ENCODE results near the gene LYAR.

Gene LYAR, protein sequence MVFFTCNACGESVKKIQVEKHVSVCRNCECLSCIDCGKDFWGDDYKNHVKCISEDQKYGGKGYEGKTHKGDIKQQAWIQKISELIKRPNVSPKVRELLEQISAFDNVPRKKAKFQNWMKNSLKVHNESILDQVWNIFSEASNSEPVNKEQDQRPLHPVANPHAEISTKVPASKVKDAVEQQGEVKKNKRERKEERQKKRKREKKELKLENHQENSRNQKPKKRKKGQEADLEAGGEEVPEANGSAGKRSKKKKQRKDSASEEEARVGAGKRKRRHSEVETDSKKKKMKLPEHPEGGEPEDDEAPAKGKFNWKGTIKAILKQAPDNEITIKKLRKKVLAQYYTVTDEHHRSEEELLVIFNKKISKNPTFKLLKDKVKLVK

GRCh38 chr4:4289941-4290850 is at the start of gene LYAR, which contains the start of gene ZBTB49:
Gene LYAR, minus strand, starts transcription at chr4:4290154. Its CDS starts 6,412 bp downstream, at chr4:4283742.
Gene ZBTB49, plus strand, starts transcription at chr4:4290251. Its CDS starts 9,695 bp downstream, at chr4:4299946.
- H3K27ac ChIP-seq = peak within 1 kb of the TSS; percentile 54

GRCh38 chr4:4339504-4340085 is 49.6 kb upstream of the LYAR start:
- DNase-seq (ENCODE audit: low read depth, low spot score) = no peak

More at GRCh38 chr4:4289941-4290850, at the start of gene LYAR, which contains the start of gene ZBTB49:
- peak; percentile 69 for DNase-seq (ENCODE audit: low read depth, low spot score)

DNA sequence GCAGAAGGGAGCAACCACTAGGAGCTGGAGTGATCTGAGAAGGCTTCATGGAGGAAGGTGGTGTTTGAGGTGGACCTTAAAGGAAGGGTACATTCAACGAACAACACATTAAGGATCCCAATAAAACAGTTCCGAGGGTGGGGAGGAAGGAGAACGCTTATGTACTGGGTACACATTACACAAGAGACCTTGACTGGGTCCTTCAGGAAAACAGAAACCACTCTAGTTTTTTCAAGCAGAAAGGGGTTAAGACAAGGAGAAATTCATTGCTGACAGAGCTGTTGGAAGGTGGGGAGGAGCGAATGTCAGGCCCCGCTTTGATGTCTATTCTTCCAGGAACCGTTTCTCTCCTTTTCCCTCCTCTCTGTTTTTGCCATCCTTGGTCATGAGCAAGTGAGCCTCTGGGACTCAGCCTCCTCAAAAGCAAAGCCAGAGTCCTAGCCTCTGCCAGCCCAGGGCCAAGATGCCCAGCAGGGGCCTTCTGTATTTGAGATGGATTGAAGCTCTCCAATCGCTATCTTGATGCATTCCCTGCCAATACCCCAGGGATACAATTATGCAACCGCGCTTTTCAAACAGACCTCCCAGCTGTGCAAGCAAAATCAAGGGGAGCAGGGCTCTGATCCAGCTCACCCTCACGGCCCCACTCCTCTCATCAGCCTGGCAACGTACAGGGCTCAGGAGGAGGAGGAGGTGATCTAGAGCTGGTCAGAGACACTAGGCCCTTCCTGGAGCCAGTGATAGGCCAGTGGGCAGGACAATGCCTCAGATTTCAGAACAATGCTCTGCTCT is 48.5 kb upstream of the LYAR start:
- no peak for DNase-seq (ENCODE audit: low read depth, low spot score)

More at GRCh38 chr4:4339504-4340085, 49.6 kb upstream of the LYAR start:
- H3K27ac ChIP-seq = no peak overlapping the region

GRCh38 chr4:4334798-4335520 is 45.0 kb upstream of the LYAR start:
- no peak overlapping the region for H3K27ac ChIP-seq
- no peak for DNase-seq (ENCODE audit: low read depth, low spot score)

More for the DNA sequence above, 48.5 kb upstream of the LYAR start:
- H3K27ac ChIP-seq = no peak overlapping the region

DNA sequence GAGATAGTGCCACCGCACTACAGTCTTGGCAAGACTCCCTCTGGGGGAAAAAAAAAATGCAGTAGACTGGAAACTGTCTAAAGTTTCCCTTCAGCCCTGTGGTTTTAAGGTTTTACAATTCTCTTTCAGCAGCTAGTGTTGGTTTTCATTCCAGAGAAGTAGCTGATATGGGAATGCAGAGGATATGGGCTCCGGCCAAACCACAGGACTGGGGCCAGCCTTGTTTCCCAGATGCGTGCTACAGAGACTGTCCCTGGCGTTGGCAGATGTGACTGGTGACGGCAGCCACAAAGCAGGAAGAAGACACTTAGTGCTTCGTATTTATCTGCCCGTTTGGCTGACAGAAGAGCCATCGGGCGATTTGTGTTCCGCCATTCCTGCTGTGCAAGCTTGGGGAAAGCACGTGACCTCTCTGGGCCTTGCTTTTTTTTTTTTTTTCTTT is 43.3 kb upstream of the LYAR start:
- DNase-seq (ENCODE audit: low read depth, low spot score) = no peak
- H3K27ac ChIP-seq = no peak overlapping the region

DNA sequence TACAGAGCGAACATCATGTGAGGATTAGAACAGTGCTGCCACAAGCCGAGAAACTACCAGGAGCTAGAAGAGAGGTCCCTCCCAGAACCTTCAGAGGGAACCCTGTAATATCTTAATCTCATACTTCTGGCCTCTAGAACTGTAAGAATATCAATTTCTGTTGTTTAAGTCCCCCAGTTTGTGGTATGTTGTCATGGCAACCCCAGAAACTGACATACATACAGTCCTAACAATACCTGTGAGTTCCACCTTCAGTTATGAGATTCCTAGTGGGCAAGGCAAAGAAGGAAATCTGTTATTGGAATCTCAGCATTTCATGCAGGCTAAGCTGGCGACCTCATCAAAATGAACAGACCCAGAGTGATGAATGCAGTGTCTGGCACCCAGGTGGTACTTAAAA is 42.6 kb upstream of the LYAR start:
- DNase-seq (ENCODE audit: low read depth, low spot score) = no peak
- H3K27ac ChIP-seq = no peak overlapping the region

- no peak overlapping the region for H3K27ac ChIP-seq
- no peak for DNase-seq (ENCODE audit: low read depth, low spot score)
Measured at GRCh38 chr4:4330794-4331193, 40.8 kb upstream of the LYAR start.

GRCh38 chr4:4329496-4329895 is 39.5 kb upstream of the LYAR start:
- no peak for DNase-seq (ENCODE audit: low read depth, low spot score)

DNA sequence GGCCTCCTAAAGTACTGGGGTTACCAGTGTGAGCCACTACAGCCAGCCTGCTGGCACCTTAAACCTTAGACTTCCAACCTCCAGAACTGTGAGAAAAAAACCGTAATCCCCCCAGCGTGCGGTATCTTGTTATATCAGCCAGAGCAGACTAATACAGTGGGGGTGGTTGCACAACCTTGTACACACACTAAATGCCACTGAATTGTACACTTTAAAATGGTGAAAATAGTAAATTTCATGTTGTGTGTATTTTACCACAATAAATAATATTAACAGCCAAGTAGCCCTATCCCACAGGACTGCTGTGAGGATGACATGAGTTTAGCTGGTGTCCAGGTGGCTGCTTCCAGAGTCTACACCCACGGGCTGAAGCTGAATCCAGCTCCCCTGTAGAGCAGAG is 38.9 kb upstream of the LYAR start:
- no peak overlapping the region for H3K27ac ChIP-seq
- DNase-seq (ENCODE audit: low read depth, low spot score) = no peak

More at GRCh38 chr4:4329496-4329895, 39.5 kb upstream of the LYAR start:
- no peak overlapping the region for H3K27ac ChIP-seq

DNA sequence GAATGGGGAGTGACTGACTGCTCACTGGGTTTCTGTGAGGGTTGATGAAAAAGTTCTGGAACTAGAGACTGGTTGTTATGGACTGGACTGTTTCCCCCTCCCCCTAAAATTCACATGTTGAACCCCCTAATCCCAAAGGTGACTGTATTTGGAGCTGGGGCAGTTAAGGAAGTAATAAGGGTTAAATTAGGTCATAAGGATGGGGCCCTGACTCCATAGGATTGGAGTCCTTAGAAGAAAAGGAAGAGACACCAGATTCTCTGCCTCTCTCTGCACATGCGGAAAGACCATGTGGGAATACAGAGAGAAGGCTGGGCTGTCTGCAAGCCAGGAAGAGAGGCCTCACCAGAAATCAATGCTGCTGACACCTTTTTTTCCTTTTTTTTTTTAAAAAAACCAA is 38.3 kb upstream of the LYAR start:
- H3K27ac ChIP-seq = no peak overlapping the region
- no peak for DNase-seq (ENCODE audit: low read depth, low spot score)

- DNase-seq (ENCODE audit: low read depth, low spot score) = no peak
- H3K27ac ChIP-seq = no peak overlapping the region
Measured at GRCh38 chr4:4327652-4328121, 37.7 kb upstream of the LYAR start.

GRCh38 chr4:4326166-4326565 is 36.2 kb upstream of the LYAR start:
- no peak for DNase-seq (ENCODE audit: low read depth, low spot score)
- H3K27ac ChIP-seq = no peak overlapping the region

- no peak for DNase-seq (ENCODE audit: low read depth, low spot score)
- no peak overlapping the region for H3K27ac ChIP-seq
Measured at GRCh38 chr4:4325321-4325720, 35.4 kb upstream of the LYAR start.

GRCh38 chr4:4323705-4324534 is 34.0 kb upstream of the LYAR start:
- DNase-seq (ENCODE audit: low read depth, low spot score) = no peak
- no peak overlapping the region for H3K27ac ChIP-seq

DNA sequence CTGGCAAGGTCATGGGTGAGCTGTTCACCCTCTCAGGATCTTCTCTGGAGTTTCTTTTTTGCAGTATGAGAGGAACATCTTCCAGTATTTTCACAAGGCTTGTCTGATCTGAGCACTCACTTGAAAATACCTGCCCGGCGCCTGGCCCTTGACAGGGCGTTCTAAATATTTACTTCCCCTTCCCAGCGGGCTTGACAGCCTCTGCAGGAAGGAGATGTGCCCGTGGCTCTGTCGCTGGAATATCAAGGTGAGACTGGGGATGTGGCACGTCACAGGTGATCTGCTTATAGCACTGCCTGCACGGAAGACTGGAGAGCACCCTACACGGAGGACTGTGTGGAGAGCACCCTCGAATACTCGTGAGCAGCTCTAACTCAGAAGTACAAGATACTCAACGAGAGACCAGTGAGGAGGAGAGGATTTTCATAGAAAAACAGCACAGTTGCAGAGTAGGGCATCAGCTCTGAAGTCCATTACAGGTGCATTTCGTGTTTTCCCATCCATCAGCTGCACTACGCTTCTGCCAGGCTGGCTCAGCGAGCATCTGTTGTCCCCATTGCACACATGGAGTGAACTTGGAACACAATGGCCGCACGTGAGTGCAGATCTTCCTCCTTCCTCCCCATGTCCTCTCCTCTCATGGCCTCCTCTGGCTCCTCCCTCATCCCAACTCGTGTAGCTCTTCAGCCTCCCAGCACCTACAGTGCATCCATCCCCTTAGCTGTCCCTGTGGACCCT is 32.2 kb upstream of the LYAR start:
- no peak for DNase-seq (ENCODE audit: low read depth, low spot score)
- no peak overlapping the region for H3K27ac ChIP-seq

- DNase-seq (ENCODE audit: low read depth, low spot score) = no peak
- no peak overlapping the region for H3K27ac ChIP-seq
Measured at GRCh38 chr4:4320951-4321714, 31.2 kb upstream of the LYAR start.

GRCh38 chr4:4320528-4320927 is 30.6 kb upstream of the LYAR start:
- no peak overlapping the region for H3K27ac ChIP-seq

More at GRCh38 chr4:4320528-4320927, 30.6 kb upstream of the LYAR start:
- no peak for DNase-seq (ENCODE audit: low read depth, low spot score)
